Measurements from ENCODE around the gene ARVCF.

ARVCF gene

DNA sequence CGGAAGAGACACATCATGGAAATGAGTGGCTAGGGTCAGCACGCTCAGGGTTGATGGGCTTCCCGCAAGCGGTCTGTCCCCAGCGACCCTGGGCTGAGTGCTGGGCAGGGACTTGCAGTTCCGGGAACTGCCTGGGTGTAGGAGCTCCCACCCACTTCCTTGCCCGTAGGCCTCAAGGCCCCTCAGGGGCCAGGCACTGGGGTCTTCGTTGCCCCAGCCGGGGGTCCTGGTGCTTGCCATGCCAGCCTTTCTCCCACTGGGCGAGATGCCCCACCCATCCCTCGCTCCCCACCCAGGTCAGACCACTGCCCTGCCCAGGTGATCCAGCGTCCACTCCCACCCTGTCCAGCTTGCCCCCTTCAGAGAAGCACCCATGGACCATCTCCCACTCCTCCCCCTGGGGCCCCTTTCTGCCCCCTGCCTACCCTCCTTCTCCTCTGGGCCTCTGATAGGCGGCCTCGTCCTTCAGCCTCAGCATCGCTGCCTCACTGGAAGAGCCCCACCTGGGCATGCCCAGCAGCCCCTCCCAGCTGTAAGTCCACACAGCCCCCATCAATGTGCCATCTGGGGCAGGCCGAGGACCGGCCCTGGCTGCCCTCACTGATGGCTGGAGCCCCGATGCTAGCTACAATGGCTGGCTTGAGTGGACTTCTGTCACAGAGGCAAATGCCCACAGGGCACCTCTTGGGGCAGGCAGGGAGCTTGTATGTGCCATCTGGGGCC lies 45.6 kb upstream of the ARVCF start:
- Histone ChIP-seq H3K4me3 (no peak overlapping the region), H3K27ac (no peak overlapping the region)
- TF ChIP-seq CTCF (IDR thresholded peaks at IDR 0.05) = no peak
- DNase-seq (ENCODE audit: low spot score) = peak; percentile 69

DNA sequence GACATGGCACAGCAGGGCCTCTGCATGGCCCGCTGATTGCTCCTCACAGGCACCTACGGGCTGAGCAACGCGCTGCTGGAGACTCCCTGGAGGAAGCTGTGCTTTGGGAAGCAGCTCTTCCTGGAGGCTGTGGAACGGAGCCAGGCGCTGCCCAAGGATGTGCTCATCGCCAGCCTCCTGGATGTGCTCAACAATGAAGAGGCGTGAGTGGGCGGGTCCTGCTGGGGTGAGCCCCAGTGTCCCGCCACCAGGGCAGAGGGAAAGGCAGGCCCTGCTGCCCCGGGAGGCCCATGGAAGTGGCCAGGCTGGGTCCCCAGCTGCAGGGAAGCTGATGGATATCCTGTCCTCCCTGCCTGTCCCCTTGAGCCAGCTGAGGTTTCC lies 44.8 kb upstream of the ARVCF start:
- DNase-seq (ENCODE audit: low spot score) = peak; percentile 59
- H3K27ac ChIP-seq = no peak overlapping the region
- no peak for TF ChIP-seq CTCF (IDR thresholded peaks at IDR 0.05)
- H3K4me3 ChIP-seq = no peak overlapping the region

GRCh38 chr22:20060700-20061480 lies 44.3 kb upstream of the ARVCF start:
- no peak overlapping the region for H3K4me3 ChIP-seq
- H3K27ac ChIP-seq = no peak overlapping the region
- TF ChIP-seq CTCF (IDR thresholded peaks at IDR 0.05) = no peak
- DNase-seq (ENCODE audit: low spot score) = no peak

DNA sequence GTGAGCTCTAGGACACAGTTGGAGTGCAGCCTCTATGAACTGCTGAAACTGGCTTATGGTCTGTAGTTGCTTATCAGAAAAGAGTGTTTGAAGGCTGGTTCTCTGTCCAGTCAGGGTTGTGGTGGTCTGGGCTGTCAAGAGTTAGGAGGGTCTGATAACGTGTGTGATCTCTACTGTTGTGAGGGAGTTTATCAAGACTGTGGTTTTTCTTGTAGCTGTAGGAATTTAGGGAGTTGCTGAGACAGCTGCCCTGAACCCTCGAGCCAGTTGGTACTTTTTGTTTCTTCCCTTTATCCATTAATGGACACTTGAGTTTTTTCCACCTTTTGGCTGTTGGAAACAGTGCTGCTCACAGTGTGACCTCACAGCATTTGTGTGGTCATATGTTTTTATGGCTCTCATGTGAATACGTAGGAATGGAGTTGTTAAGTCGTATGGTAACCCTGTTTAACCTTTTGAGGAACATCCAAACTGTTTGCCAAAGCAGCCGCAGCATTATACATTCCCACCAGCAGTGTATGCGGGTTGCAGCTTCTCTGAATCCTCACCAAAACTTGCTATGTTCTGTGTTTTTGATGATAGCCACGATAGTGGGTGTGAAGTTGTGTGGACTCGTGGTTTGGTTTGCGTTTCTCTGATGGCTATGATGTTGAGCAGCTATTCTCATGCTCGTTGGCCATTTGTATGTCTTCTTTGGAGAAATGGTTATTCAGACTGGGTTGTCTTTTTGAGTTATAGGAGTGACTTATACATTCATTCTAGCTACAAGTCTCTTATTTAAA lies 42.6 kb upstream of the ARVCF start:
- Histone ChIP-seq H3K4me3 (no peak overlapping the region), H3K27ac (no peak overlapping the region)
- no peak for DNase-seq (ENCODE audit: low spot score)
- no peak for TF ChIP-seq CTCF (IDR thresholded peaks at IDR 0.05)

DNA sequence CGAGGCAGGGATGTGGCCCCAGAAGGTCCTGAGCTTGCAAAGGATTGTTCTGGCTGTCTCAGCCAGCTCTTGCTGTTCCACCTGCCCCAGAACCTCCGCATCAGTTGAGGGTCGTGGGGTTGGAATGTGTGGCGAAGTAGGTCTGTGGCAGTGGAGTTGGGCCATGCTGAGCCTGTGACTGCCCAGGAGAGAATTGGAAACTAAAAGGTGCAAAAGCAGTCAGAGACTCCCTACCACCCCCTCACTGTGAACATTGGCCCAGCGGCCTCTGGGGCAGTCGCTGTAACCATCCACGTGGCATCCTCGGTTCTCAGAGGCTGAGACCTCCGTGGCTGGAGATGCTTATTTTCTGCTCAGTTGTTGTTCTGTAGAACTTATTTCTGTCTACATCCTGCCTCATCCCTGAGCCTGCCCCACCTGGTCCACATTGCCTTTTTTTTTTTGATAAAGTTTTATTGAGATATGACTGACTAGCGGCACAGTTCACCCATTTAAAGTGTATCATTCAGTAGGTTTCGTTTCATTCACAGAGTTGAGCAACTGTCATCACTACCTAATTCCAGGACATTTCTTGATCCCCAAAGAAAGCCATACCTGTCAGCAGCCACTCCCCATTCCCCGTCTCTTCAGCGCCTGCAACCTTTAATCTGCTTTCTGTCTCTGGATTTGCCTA lies 41.1 kb upstream of the ARVCF start:
- Histone ChIP-seq H3K27ac (no peak overlapping the region), H3K4me3 (no peak overlapping the region)
- no peak for TF ChIP-seq CTCF (IDR thresholded peaks at IDR 0.05)
- DNase-seq (ENCODE audit: low spot score) = no peak

DNA sequence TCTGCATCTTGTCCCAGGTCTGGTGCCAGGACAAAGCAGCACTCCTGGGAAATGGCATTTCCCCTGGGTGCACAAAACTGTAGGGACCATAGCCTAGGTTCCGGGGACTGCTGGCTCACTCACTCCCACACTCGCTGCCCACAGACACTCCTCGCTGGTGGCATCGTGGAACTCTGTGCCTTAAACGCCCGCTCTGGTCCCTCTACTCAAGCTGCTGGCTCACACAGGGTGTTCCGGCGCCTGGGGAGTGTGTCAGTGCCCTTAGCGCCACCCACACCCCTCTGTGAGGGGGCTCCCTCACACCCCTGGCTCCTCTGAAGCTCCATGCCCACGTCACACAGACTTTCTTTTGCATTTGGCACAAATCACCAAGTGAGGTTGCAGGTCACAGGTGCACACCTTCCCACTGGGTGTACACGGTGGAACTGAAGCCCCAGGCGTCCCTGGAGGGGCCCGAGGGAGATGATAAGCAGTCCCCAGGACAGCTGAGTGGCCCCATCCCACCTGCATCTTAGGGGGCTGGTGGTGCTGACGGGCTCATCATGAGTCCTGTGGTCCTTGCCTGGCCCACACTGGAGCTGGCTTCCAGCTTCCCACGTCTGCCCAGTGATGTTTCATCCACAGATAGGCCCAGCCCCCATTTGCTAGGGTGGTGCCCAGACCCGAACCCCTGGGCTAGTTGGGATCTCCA lies 40.2 kb upstream of the ARVCF start:
- no peak overlapping the region for H3K4me3 ChIP-seq
- DNase-seq (ENCODE audit: low spot score) = peak; percentile 63
- no peak for TF ChIP-seq CTCF (IDR thresholded peaks at IDR 0.05)
- no peak overlapping the region for H3K27ac ChIP-seq

Data from coronary artery (tissue), 2 donors.